Activated CD8-positive, alpha-beta T cell treated with anti-CD3 and anti-CD28 coated beads for 36 hours (primary cell): ENCODE results near the gene ZNF407. TPM values are rescaled to one million over a fixed set of nuclear protein-coding genes. Genes with fewer than 3 reads are reported as not detected.

Source experiments
- ATAC-seq: fragments of 200-7000 bp; cut with Tn5 transposase; one replicate; pipeline ENCODE4 v1.10.0; 2021; ENCODE audit warnings: mild to moderate bottlenecking, moderate library complexity
- CTCF ChIA-PET: fragments of 350-600 bp; sonication (Branson Sonifier 250); formaldehyde crosslinking; loops from one replicate; lab custom pipeline; 2021; ENCODE audit warnings: antibody characterized with exemption; lab: Charles Lee
- POLR2A ChIA-PET: fragments of 350-600 bp; sonication (Branson Sonifier 250); formaldehyde crosslinking; loops from one replicate; lab custom pipeline; 2021; ENCODE audit warnings: antibody characterized with exemption; lab: Charles Lee
- DNase-seq: peaks from one replicate; pipeline ENCODE4 v3.0.0-alpha.2; 2020
- H3K27ac Mint-ChIP-seq: one replicate; pipeline ENCODE4 v1.8.0; 2021; ENCODE audit warnings: mild to moderate bottlenecking, mixed read lengths
- H3K27me3 Mint-ChIP-seq: one replicate; pipeline ENCODE4 v1.8.0; 2021; ENCODE audit warnings: mixed read lengths
- H3K36me3 Mint-ChIP-seq: one replicate; pipeline ENCODE4 v1.8.0; 2021; ENCODE audit warnings: low read depth, mixed read lengths
- H3K4me1 Mint-ChIP-seq: one replicate; pipeline ENCODE4 v1.8.0; 2021; ENCODE audit warnings: low read depth, mixed read lengths
- H3K4me3 Mint-ChIP-seq: one replicate; pipeline ENCODE4 v1.8.0; 2021; ENCODE audit warnings: mild to moderate bottlenecking, moderate library complexity, mixed read lengths
- H3K9me3 Mint-ChIP-seq: one replicate; pipeline ENCODE4 v1.8.0; 2021; ENCODE audit warnings: mixed read lengths
- CTCF ChIP-seq: fragments of 200-600 bp; IDR thresholded peaks from one replicate; pipeline ENCODE4 v1.8.0; 2022; ENCODE audit warnings: antibody characterized with exemption, mild to moderate bottlenecking
- intact Hi-C: fragments of 100-400 bp; cut with micrococcal nuclease; formaldehyde crosslinking; loops from one replicate; pipeline ENCODE4 v1.10.0; 2022
- total RNA-seq, 2 experiments: library from RNA; stranded (reverse); gene quantifications; one replicate each; pipeline ENCODE4 v1.2.3, GENCODE V29; 2021

Gene ZNF407
- total RNA-seq, 2 experiments from 2014 or later, result 9.9 to 10.8 TPM

DNA sequence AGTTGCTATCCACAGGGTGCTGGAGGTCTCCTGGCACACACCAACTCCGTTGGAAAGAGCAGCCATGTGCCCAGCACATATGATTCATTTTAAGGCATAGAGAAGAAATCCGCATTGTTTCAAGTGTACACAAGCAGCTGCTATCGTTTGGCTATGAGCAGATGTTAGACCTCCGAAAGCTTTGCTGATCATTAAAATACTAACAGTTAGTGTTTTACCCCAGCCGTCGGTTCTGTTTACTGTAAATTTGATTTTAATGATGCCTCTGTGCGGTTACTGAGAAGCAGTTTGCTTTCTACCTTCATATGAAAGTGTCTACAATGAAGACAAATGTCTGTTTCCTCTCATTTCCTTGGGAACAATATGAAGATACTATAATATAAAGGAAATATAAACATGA lies 456.4 kb downstream of the ZNF407 start:
- Mint-ChIP-seq H3K27me3 (no peaks in the 10 kb centered on the region), H3K4me1 (no peaks in the 10 kb centered on the region), H3K27ac (no peak overlapping the region), H3K4me3 (no peak overlapping the region), H3K9me3 (no peaks in the 10 kb centered on the region), H3K36me3 (no peaks in the 10 kb centered on the region)
- intact Hi-C loops, result no loop called here
- POLR2A ChIA-PET, result no interaction called here
- no peak for DNase-seq
- CTCF ChIA-PET, result interaction anchor here (2.5 kb wide), 1 partner anchor 13 kb away, joined by 7 read pairs; no protein-coding TSS in a partner anchor
- no peak for ATAC-seq
- no peak for TF ChIP-seq CTCF

GRCh38 chr18:75054611-75055010 lies 456.9 kb downstream of the ZNF407 start:
- no peak for DNase-seq
- Mint-ChIP-seq H3K4me3 (no peak overlapping the region), H3K36me3 (peaks cover 3% of the 10 kb centered on the region), H3K9me3 (no peaks in the 10 kb centered on the region), H3K27me3 (no peaks in the 10 kb centered on the region), H3K4me1 (no peaks in the 10 kb centered on the region), H3K27ac (no peak overlapping the region)
- ATAC-seq, result no peak
- POLR2A ChIA-PET, result no interaction called here
- intact Hi-C loops, result no loop called here
- no peak for TF ChIP-seq CTCF
- CTCF ChIA-PET, result interaction anchor here (2.5 kb wide), 1 partner anchor 13 kb away, joined by 7 read pairs; no protein-coding TSS in a partner anchor

GRCh38 chr18:75057169-75057960 lies 459.7 kb downstream of the ZNF407 start:
- ChIA-PET CTCF (no interaction called here), POLR2A (no interaction called here)
- no peaks in the 10 kb centered on the region for H3K27me3 Mint-ChIP-seq
- no peaks in the 10 kb centered on the region for H3K9me3 Mint-ChIP-seq
- H3K36me3 Mint-ChIP-seq, result peaks cover 3% of the 10 kb centered on the region
- TF ChIP-seq CTCF, result no peak
- intact Hi-C loops, result no loop called here
- H3K4me1 Mint-ChIP-seq, result no peaks in the 10 kb centered on the region
- H3K4me3 Mint-ChIP-seq, result no peak overlapping the region
- no peak for ATAC-seq
- H3K27ac Mint-ChIP-seq, result no peak overlapping the region
- no peak for DNase-seq

- no peaks in the 10 kb centered on the region for H3K4me1 Mint-ChIP-seq
- ChIA-PET POLR2A (interaction anchor here (0.5 to 0.7 kb wide), 2 partner anchors 12 to 159 kb away, joined by 3 read pairs; no protein-coding TSS in a partner anchor), CTCF (no interaction called here)
- no peaks in the 10 kb centered on the region for H3K9me3 Mint-ChIP-seq
- DNase-seq (no peak), ATAC-seq (no peak)
- intact Hi-C loops, result no loop called here
- no peak overlapping the region for H3K27ac Mint-ChIP-seq
- peaks cover 16% of the 10 kb centered on the region for H3K36me3 Mint-ChIP-seq
- H3K4me3 Mint-ChIP-seq, result no peak overlapping the region
- H3K27me3 Mint-ChIP-seq, result no peaks in the 10 kb centered on the region
- TF ChIP-seq CTCF, result no peak
Measured at GRCh38 chr18:75060185-75060584, 462.5 kb downstream of the ZNF407 start.

GRCh38 chr18:75062297-75062886 lies 464.7 kb downstream of the ZNF407 start:
- H3K4me3 Mint-ChIP-seq, result no peak overlapping the region
- H3K9me3 Mint-ChIP-seq, result no peaks in the 10 kb centered on the region
- no peak for TF ChIP-seq CTCF
- intact Hi-C loops, result no loop called here
- peaks cover 18% of the 10 kb centered on the region for H3K36me3 Mint-ChIP-seq
- no peak for DNase-seq
- no peaks in the 10 kb centered on the region for H3K27me3 Mint-ChIP-seq
- CTCF ChIA-PET, result no interaction called here
- POLR2A ChIA-PET, result no interaction called here
- no peak for ATAC-seq
- no peaks in the 10 kb centered on the region for H3K4me1 Mint-ChIP-seq
- no peak overlapping the region for H3K27ac Mint-ChIP-seq
